ENCODE measurements around the gene RELT. TPM values are rescaled to one million over a fixed set of nuclear protein-coding genes. Genes with fewer than 3 reads are reported as not detected.

Gene RELT
- total RNA-seq, 5 donors from 2014 or later (not counting 1 experiment from before 2014, with no cell fraction given): 15.6 to 113 (median 19.9) TPM

DNA sequence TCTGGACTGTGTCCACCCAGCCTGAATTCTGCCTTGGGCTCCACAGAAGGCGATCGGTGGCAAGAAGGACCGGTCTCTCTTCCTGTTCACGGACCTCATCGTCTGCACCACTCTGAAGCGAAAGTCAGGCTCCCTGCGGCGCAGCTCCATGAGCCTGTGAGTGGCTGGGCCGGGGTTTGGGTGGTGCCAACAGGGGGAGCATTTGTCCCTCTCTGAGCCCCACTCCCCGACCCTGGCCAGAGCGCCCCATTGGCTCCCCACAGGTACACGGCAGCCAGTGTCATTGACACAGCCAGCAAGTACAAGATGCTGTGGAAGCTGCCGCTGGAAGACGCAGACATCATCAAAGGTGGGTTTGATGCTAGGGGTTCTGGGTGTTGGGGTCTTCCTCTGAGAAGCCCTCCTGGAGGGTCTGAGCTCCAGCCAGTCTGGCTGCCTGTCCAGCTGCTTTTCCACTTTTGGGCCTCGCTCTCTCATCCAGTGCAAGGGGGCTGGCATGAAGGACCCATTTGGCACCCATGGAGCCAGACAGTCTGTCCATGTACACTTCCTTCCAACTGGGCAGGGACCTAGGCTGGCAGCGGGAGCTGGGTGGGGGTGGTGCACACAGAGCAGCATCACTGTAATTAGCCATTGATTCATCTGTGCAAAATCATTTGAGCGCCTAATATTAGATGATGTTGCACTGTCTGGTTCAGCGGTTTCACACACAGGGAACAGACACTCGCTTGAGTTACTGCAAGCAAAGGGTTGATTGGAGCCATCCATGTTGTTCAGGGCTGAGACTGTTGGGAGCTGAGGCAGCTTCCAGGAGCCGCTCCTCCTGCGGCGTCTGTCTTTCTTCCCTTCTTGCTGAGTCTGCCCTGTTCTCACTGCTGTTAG lies 19.0 kb upstream of the RELT start:
- Mint-ChIP-seq H3K4me1 (no peaks in the 10 kb centered on the region), H3K27ac (no peak overlapping the region), H3K4me3 (no peak overlapping the region), H3K27me3 (no peaks in the 10 kb centered on the region), H3K9me3 (no peaks in the 10 kb centered on the region), H3K36me3 (no peaks in the 10 kb centered on the region)
- DNase-seq: no peak
- ChIA-PET CTCF (interaction anchor here in 1 of 2 donors (1.1 kb wide), 1 partner anchor 15 kb away, joined by 3 read pairs; no protein-coding TSS in a partner anchor), POLR2A (no interaction called here)
- 90% methylated on average over 21 of the region's 22 CpGs for WGBS (ENCODE audit: insufficient coverage)
- no peak overlapping the region for H3K27ac ChIP-seq (ENCODE audit: low read length)
- H3K4me1 ChIP-seq (ENCODE audit: control insufficient read depth in 1 of 2, extremely low read depth in 1 of 2, insufficient read depth in 2 of 2, low read length in 2 of 2): no peaks in the 10 kb centered on the region
- H3K27me3 ChIP-seq (replicated peaks in 1 of 2; ENCODE audit: control insufficient read depth in 2 of 2, extremely low read depth in 1 of 2, insufficient read depth in 2 of 2, low read length in 1 of 2): no peaks in the 10 kb centered on the region
- no peak overlapping the region for H3K4me3 ChIP-seq (ENCODE audit: control insufficient read depth in 1 of 2, extremely low read depth in 1 of 2, low read length in 1 of 2)
- no peaks in the 10 kb centered on the region for H3K9me3 ChIP-seq
- no peaks in the 10 kb centered on the region for H3K36me3 ChIP-seq (ENCODE audit: control insufficient read depth in 2 of 2, extremely low read depth in 1 of 2, insufficient read depth in 1 of 2, low read length in 1 of 2)
- ATAC-seq (replicated peaks in 1 of 4): no peak

DNA sequence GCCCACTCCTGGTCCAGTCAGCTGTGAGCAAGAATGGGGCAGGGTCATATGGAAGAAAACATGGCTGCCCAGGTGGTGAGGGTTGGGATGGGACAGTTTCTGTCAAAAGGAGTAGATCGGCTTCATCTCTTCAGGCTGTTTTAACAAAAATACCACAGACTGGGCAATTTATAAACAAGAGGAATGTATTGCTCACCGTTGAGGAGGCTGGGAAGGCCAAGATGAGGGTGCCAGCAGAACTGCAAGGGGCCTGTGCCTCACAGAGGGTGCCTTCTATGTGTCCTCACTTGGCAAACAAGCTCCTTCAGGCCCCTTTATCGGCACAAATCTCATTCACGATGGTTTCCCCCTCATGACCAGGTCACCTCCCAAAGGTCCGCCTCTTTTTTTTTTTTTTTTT lies 18.1 kb upstream of the RELT start:
- H3K9me3 Mint-ChIP-seq: no peaks in the 10 kb centered on the region
- Histone ChIP-seq H3K27ac (ENCODE audit: low read length) (no peak overlapping the region), H3K27me3 (replicated peaks in 1 of 2; ENCODE audit: control insufficient read depth in 2 of 2, extremely low read depth in 1 of 2, insufficient read depth in 2 of 2, low read length in 1 of 2) (no peaks in the 10 kb centered on the region), H3K4me1 (ENCODE audit: control insufficient read depth in 1 of 2, extremely low read depth in 1 of 2, insufficient read depth in 2 of 2, low read length in 2 of 2) (no peaks in the 10 kb centered on the region), H3K9me3 (no peaks in the 10 kb centered on the region), H3K36me3 (ENCODE audit: control insufficient read depth in 2 of 2, extremely low read depth in 1 of 2, insufficient read depth in 1 of 2, low read length in 1 of 2) (no peaks in the 10 kb centered on the region), H3K4me3 (ENCODE audit: control insufficient read depth in 1 of 2, extremely low read depth in 1 of 2, low read length in 1 of 2) (no peak overlapping the region)
- 86% methylated on average over 1 of the region's 5 CpGs for WGBS (ENCODE audit: insufficient coverage)
- H3K36me3 Mint-ChIP-seq: no peaks in the 10 kb centered on the region
- no peaks in the 10 kb centered on the region for H3K27me3 Mint-ChIP-seq
- no peak for DNase-seq
- CTCF ChIA-PET: interaction anchor here in 1 of 2 donors (0.6 kb wide), 1 partner anchor 52 kb away, joined by 3 read pairs; no protein-coding TSS in a partner anchor
- H3K4me3 Mint-ChIP-seq: no peak overlapping the region
- no peak for ATAC-seq (replicated peaks in 1 of 4)
- POLR2A ChIA-PET: interaction anchor here in 1 of 2 donors (0.6 to 0.7 kb wide), 3 partner anchors 35 to 1015 kb away, joined by 3 to 4 read pairs (median 4); no protein-coding TSS in a partner anchor
- H3K27ac Mint-ChIP-seq: no peak overlapping the region
- no peaks in the 10 kb centered on the region for H3K4me1 Mint-ChIP-seq

DNA sequence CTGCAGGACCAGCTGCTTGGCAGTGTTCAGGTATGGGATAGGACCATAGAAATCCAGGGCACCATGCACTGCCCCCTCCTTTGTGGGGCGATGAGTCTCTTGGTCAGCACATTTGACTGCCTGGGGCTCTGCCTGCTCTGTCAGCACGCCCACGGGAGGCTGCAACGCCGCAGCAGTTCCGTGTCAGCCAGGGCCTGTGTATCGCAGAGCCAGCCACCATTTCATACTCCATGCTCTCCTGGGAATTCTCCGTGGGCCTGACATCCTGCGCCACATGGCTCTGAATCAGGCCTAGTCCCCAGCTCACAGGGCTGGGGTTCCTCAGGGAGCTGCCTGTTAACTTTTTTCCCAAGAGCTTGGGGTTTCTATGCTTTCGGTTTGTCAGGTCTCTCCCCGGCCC lies 16.9 kb upstream of the RELT start:
- DNase-seq (no peak), ATAC-seq (replicated peaks in 1 of 4) (no peak)
- H3K4me1 ChIP-seq (ENCODE audit: control insufficient read depth in 1 of 2, extremely low read depth in 1 of 2, insufficient read depth in 2 of 2, low read length in 2 of 2): no peaks in the 10 kb centered on the region
- H3K27me3 Mint-ChIP-seq: no peaks in the 10 kb centered on the region
- POLR2A ChIA-PET: interaction anchor here in 1 of 2 donors (0.6 kb wide), 1 partner anchor 600 kb away, joined by 3 read pairs; no protein-coding TSS in a partner anchor
- no peaks in the 10 kb centered on the region for H3K9me3 Mint-ChIP-seq
- no peak overlapping the region for H3K27ac Mint-ChIP-seq
- CTCF ChIA-PET: interaction anchor here in 1 of 2 donors (1.9 kb wide), 1 partner anchor 8 kb away, joined by 18 read pairs; no protein-coding TSS in a partner anchor
- no peaks in the 10 kb centered on the region for H3K9me3 ChIP-seq
- H3K4me3 ChIP-seq (ENCODE audit: control insufficient read depth in 1 of 2, extremely low read depth in 1 of 2, low read length in 1 of 2): no peak overlapping the region
- H3K36me3 Mint-ChIP-seq: no peaks in the 10 kb centered on the region
- no peaks in the 10 kb centered on the region for H3K27me3 ChIP-seq (replicated peaks in 1 of 2; ENCODE audit: control insufficient read depth in 2 of 2, extremely low read depth in 1 of 2, insufficient read depth in 2 of 2, low read length in 1 of 2)
- H3K4me3 Mint-ChIP-seq: no peak overlapping the region
- WGBS (ENCODE audit: insufficient coverage): 86% methylated on average over 6 of the region's 11 CpGs
- peaks cover 0 to under 1% (median 0%) of the 10 kb centered on the region in 3 donors for H3K4me1 Mint-ChIP-seq
- no peaks in the 10 kb centered on the region for H3K36me3 ChIP-seq (ENCODE audit: control insufficient read depth in 2 of 2, extremely low read depth in 1 of 2, insufficient read depth in 1 of 2, low read length in 1 of 2)
- H3K27ac ChIP-seq (ENCODE audit: low read length): no peak overlapping the region

DNA sequence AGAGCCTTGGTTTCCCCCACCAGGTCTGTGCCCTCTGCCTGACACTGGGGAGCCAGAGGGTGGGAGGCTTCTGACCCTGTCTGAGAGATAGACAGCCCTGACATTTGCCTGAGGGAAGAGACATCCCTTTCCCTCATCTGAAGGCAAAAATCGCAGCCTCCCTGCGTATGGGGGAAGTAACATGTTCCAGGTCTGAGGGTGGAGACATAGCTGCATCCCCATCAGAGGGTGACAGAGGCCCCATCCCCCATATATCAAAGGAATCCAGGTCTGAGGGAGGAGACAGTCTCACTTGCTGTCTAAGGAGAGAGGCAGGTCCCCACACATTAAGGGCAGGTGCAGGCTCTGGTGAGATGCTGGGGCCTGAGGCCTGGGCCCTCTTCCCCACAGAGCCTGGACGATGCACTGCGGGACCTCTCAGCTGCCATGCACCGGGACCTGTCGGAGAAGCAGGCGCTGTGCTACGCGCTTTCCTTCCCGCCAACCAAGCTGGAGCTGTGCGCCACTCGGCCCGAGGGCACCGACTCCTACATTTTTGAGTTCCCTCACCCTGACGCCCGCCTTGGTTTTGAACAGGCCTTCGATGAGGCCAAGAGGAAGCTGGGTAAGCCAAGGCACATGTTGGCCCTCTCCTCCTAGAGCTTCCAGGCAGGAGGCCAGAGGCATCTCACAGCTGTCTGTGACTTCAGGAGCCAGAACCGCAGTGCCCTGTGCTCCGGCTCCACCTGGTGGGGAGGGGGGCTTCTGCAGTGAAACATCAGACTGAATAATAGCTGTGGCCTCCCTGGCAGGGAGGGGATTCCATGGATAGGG lies 16.1 kb upstream of the RELT start:
- Histone ChIP-seq H3K4me3 (ENCODE audit: control insufficient read depth in 1 of 2, extremely low read depth in 1 of 2, low read length in 1 of 2) (no peak overlapping the region), H3K36me3 (ENCODE audit: control insufficient read depth in 2 of 2, extremely low read depth in 1 of 2, insufficient read depth in 1 of 2, low read length in 1 of 2) (no peaks in the 10 kb centered on the region), H3K4me1 (ENCODE audit: control insufficient read depth in 1 of 2, extremely low read depth in 1 of 2, insufficient read depth in 2 of 2, low read length in 2 of 2) (peaks cover 0 to under 1% of the 10 kb centered on the region in 2 experiments), H3K9me3 (no peaks in the 10 kb centered on the region), H3K27me3 (replicated peaks in 1 of 2; ENCODE audit: control insufficient read depth in 2 of 2, extremely low read depth in 1 of 2, insufficient read depth in 2 of 2, low read length in 1 of 2) (no peaks in the 10 kb centered on the region), H3K27ac (ENCODE audit: low read length) (no peak overlapping the region)
- Mint-ChIP-seq H3K27ac (no peak overlapping the region), H3K36me3 (no peaks in the 10 kb centered on the region), H3K27me3 (no peaks in the 10 kb centered on the region), H3K9me3 (no peaks in the 10 kb centered on the region), H3K4me1 (peaks cover 0 to 6% (median under 1%) of the 10 kb centered on the region in 3 donors), H3K4me3 (no peak overlapping the region)
- ATAC-seq (replicated peaks in 1 of 4) (peak in 2 of 4 experiments; percentile 30 to 71), DNase-seq (peak in 18 of 35 experiments; percentile 16 to 53 (median 32))
- CTCF ChIA-PET: interaction anchor here (0.5 to 1.9 kb wide), 3 partner anchors 9 to 386 kb away, joined by 3 to 18 read pairs (median 3); no protein-coding TSS in a partner anchor
- POLR2A ChIA-PET: interaction anchor here in 1 of 2 donors (0.5 kb wide), 1 partner anchor 30 kb away, joined by 3 read pairs; no protein-coding TSS in a partner anchor
- 96% methylated on average over 15 of the region's 19 CpGs for WGBS (ENCODE audit: insufficient coverage)

DNA sequence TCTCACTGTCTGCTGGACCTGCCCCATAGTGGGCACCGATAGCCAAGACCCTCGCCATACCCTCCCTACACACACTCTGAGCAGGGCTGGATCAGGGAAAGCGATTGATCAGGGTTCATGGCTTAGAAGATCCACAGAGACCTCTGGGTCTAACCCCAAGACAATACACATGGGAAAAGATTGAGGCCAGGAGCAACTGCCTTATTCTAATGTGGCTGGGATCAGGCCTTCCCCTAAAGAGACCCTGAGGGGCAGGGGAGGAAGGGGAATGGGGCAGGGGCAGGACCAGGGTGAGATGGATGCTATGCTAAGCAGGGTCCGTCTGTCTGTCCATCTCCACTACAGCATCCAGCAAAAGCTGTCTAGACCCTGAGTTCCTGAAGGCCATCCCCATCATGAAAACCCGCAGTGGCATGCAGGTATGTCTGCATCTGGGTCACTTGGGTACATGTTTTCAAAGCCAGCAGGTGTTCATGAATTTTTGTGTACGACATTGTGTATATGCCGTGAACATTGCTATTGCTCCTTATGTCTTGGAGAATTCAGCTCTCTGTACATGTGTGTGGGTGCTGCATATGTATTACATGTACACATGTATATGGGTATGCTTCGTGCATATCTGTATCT lies 15.3 kb upstream of the RELT start:
- H3K27ac Mint-ChIP-seq: peak overlapping the region in 1 of 2 donors; percentile 77
- peaks cover 0 to 8% of the 10 kb centered on the region in 2 experiments for H3K4me1 ChIP-seq (ENCODE audit: control insufficient read depth in 1 of 2, extremely low read depth in 1 of 2, insufficient read depth in 2 of 2, low read length in 2 of 2)
- peaks cover 5 to 12% (median 8%) of the 10 kb centered on the region in 3 donors for H3K4me1 Mint-ChIP-seq
- H3K36me3 Mint-ChIP-seq: no peaks in the 10 kb centered on the region
- DNase-seq (no peak), ATAC-seq (replicated peaks in 1 of 4) (no peak)
- H3K36me3 ChIP-seq (ENCODE audit: control insufficient read depth in 2 of 2, extremely low read depth in 1 of 2, insufficient read depth in 1 of 2, low read length in 1 of 2): no peaks in the 10 kb centered on the region
- H3K27me3 ChIP-seq (replicated peaks in 1 of 2; ENCODE audit: control insufficient read depth in 2 of 2, extremely low read depth in 1 of 2, insufficient read depth in 2 of 2, low read length in 1 of 2): no peaks in the 10 kb centered on the region
- ChIA-PET CTCF (interaction anchor here (0.9 to 1.9 kb wide), 3 partner anchors 8 to 36 kb away, joined by 3 to 18 read pairs (median 4); no protein-coding TSS in a partner anchor), POLR2A (interaction anchor here in 1 of 2 donors (0.5 to 0.6 kb wide), 2 partner anchors 7 to 29 kb away, joined by 3 to 6 read pairs; no protein-coding TSS in a partner anchor)
- WGBS (ENCODE audit: insufficient coverage): 80% methylated on average over 3 of the region's 8 CpGs
- H3K9me3 Mint-ChIP-seq: no peaks in the 10 kb centered on the region
- no peak overlapping the region for H3K4me3 ChIP-seq (ENCODE audit: control insufficient read depth in 1 of 2, extremely low read depth in 1 of 2, low read length in 1 of 2)
- H3K27me3 Mint-ChIP-seq: no peaks in the 10 kb centered on the region
- H3K27ac ChIP-seq (ENCODE audit: low read length): no peak overlapping the region
- no peaks in the 10 kb centered on the region for H3K9me3 ChIP-seq
- H3K4me3 Mint-ChIP-seq: no peak overlapping the region

Data from T-cell (primary cell).